DND-41 (cell line): ENCODE results near the gene STC2.

Source experiments
- ATAC-seq: fragments of 200-7000 bp; cut with Tn5 transposase; 3 replicates; pipeline ENCODE4 v1.9.1; 2021; ENCODE audit warnings: low read depth; ENCODE audit not compliant: insufficient read depth
- DNase-seq: peaks from one replicate; pipeline ENCODE4 v3.0.0-alpha.2; 2020
- H2AFZ ChIP-seq: 2 replicates; pipeline ENCODE4 v1.6.0; 2012; ENCODE audit warnings: low read depth, low read length
- H3K27ac ChIP-seq: 2 replicates; pipeline ENCODE4 v1.5.1; 2012; ENCODE audit warnings: low read length, inconsistent platforms
- H3K27me3 ChIP-seq: fragments of 200-600 bp; sonication (generic); 2 replicates; pipeline ENCODE4 v1.6.0; 2012; ENCODE audit warnings: low read length, mild to moderate bottlenecking, inconsistent platforms; ENCODE audit not compliant: insufficient read depth, poor library complexity
- H3K36me3 ChIP-seq: 2 replicates; pipeline ENCODE4 v1.5.1; 2012; ENCODE audit warnings: low read length, inconsistent platforms; ENCODE audit not compliant: insufficient read depth
- H3K4me1 ChIP-seq: 2 replicates; pipeline ENCODE4 v1.5.1; 2012; ENCODE audit warnings: mild to moderate bottlenecking, low read length; ENCODE audit not compliant: insufficient read depth
- H3K4me2 ChIP-seq: 2 replicates; pipeline ENCODE4 v1.6.0; 2012; ENCODE audit warnings: mild to moderate bottlenecking, moderate library complexity, low read length, inconsistent platforms; ENCODE audit not compliant: insufficient read depth
- H3K4me3 ChIP-seq, 2 experiments: fragments of 200-600 bp in 1 of 2; shearing (Covaris generic) in 1 of 2; 2 replicates each; pipeline ENCODE4 v1.5.1; 2012 to 2016; ENCODE audit warnings: inconsistent platforms in 2 of 2, low read length in 2 of 2, mild to moderate bottlenecking in 2 of 2, low read depth in 1 of 2, moderate library complexity in 1 of 2
- H3K79me2 ChIP-seq: 2 replicates; pipeline ENCODE4 v1.6.0; 2012; ENCODE audit warnings: low read length, inconsistent platforms; ENCODE audit not compliant: insufficient read depth
- H3K9ac ChIP-seq: 2 replicates; pipeline ENCODE4 v1.6.0; 2012; ENCODE audit warnings: low read depth, mild to moderate bottlenecking, inconsistent platforms, low read length, moderate library complexity
- H3K9me3 ChIP-seq: 2 replicates; pipeline ENCODE4 v1.5.1; 2012; ENCODE audit warnings: low read length, moderate library complexity, mild to moderate bottlenecking, inconsistent platforms; ENCODE audit not compliant: insufficient read depth, severe bottlenecking
- H4K20me1 ChIP-seq: 2 replicates; pipeline ENCODE4 v1.6.0; 2012; ENCODE audit warnings: low read length; ENCODE audit not compliant: insufficient read depth
- CTCF ChIP-seq: IDR thresholded peaks from 2 replicates; pipeline ENCODE4 v1.5.1; 2012; ENCODE audit warnings: borderline replicate concordance, low read length, moderate library complexity, mild to moderate bottlenecking; ENCODE audit not compliant: poor library complexity, severe bottlenecking; ENCODE audit errors: extremely low read depth
- EZH2 ChIP-seq: IDR thresholded peaks from 3 replicates; pipeline ENCODE4 v1.6.1; 2012; ENCODE audit warnings: borderline replicate concordance, low read depth, mild to moderate bottlenecking, moderate library complexity, low read length, inconsistent platforms; ENCODE audit not compliant: severe bottlenecking

Gene STC2

GRCh38 chr5:173319646-173320045 lies 8.6 kb downstream of the STC2 start:
- no peak for ATAC-seq

GRCh38 chr5:173318881-173319620 lies 9.2 kb downstream of the STC2 start:
- Histone ChIP-seq H3K27me3 (peaks cover 23% of the 10 kb centered on the region), H3K36me3 (no peaks in the 10 kb centered on the region), H2AFZ (no peak overlapping the region), H3K4me1 (0 out of 2 replicates have a peak, but pooled peaks cover under 1% of the 10 kb centered on the region), H3K4me3 (no peak overlapping the region), H3K4me2 (no peak overlapping the region), H3K9ac (no peak overlapping the region), H3K9me3 (no peaks in the 10 kb centered on the region), H4K20me1 (no peaks in the 10 kb centered on the region), H3K27ac (no peak overlapping the region), H3K79me2 (no peaks in the 10 kb centered on the region)
- TF ChIP-seq CTCF (no peak), EZH2 (no peak)
- no peak for DNase-seq
- no peak for ATAC-seq

More at GRCh38 chr5:173319646-173320045, 8.6 kb downstream of the STC2 start:
- H2AFZ ChIP-seq, result no peak overlapping the region
- TF ChIP-seq EZH2 (no peak), CTCF (no peak)
- peaks cover 25% of the 10 kb centered on the region for H3K27me3 ChIP-seq
- no peak for DNase-seq
- no peak overlapping the region for H3K27ac ChIP-seq
- H3K79me2 ChIP-seq, result no peaks in the 10 kb centered on the region
- H3K4me1 ChIP-seq, result 0 out of 2 replicates have a peak, but pooled peaks cover 2% of the 10 kb centered on the region
- no peaks in the 10 kb centered on the region for H3K36me3 ChIP-seq
- H3K4me2 ChIP-seq, result no peak overlapping the region
- H4K20me1 ChIP-seq, result no peaks in the 10 kb centered on the region
- no peak overlapping the region for H3K4me3 ChIP-seq
- no peak overlapping the region for H3K9ac ChIP-seq
- no peaks in the 10 kb centered on the region for H3K9me3 ChIP-seq

- Histone ChIP-seq H2AFZ (no peak overlapping the region), H3K79me2 (no peaks in the 10 kb centered on the region), H3K4me2 (no peak overlapping the region), H3K36me3 (no peaks in the 10 kb centered on the region), H3K4me1 (no peaks in the 10 kb centered on the region), H3K27me3 (peaks cover 19% of the 10 kb centered on the region), H3K9me3 (no peaks in the 10 kb centered on the region), H3K27ac (no peak overlapping the region), H3K9ac (no peak overlapping the region), H4K20me1 (no peaks in the 10 kb centered on the region), H3K4me3 (no peak overlapping the region)
- DNase-seq (no peak), ATAC-seq (no peak)
- TF ChIP-seq EZH2 (no peak), CTCF (no peak)
Observed at GRCh38 chr5:173318330-173318729, 9.9 kb downstream of the STC2 start.
